Occipital lobe (tissue), 2 donors: ENCODE results near the gene WNT2B. TPM values are rescaled to one million over a fixed set of nuclear protein-coding genes. Genes with fewer than 3 reads are reported as not detected.

Source experiments
- DNase-seq: peaks from one replicate; lab custom pipeline; 2025; lab: John Stamatoyannopoulos, UW
- total RNA-seq: library from RNA; depleted of rRNA; stranded (reverse); fragments of >200 nt; gene quantifications from one replicate; pipeline ENCODE4 v1.2.3, GENCODE V29; 2014

WNT2B gene
- total RNA-seq, 1 donor from 2014 or later: 2.8 TPM

DNA sequence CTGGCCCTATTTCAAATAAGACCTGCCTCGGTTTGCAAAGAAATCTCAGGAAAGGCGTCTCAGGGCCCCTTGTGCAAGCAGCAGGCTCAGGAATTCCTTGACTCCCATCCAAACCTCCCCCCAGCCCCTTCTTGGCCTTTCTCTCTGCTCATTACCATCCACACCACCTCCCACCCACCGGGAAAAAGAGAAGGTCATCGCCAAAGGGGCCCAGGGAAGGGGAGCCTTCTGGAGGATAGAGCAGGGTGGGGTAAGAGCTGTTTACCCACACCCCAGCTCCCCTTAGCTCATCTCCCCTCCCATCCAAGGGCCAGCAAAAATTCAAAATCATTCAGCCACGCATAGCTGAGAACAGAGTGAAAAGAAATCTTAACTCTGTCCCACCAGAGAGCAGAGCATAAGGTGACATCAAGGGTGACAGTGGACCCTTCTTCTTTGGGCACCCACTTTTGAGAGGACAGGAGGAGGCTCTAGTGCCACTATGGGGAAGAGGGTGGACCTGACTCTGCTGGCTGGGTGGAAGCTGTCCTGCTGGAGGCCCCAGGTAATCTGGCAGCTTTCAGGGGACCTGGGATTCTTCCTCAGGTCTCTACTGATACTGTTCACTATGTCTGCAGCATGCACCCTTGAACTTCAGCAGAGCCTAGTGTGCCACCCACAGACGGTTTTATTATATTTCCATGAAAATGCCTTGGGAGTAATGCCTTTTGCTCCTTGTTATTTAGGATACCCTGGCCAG lies 3.9 kb upstream of the WNT2B start:
- DNase-seq: no peak

- no peak for DNase-seq
These were observed 3.4 kb upstream of the WNT2B start for GRCh38 chr1:112505400-112505785.

- DNase-seq: no peak
These were observed 2.9 kb upstream of the WNT2B start for GRCh38 chr1:112505878-112506277.

DNA sequence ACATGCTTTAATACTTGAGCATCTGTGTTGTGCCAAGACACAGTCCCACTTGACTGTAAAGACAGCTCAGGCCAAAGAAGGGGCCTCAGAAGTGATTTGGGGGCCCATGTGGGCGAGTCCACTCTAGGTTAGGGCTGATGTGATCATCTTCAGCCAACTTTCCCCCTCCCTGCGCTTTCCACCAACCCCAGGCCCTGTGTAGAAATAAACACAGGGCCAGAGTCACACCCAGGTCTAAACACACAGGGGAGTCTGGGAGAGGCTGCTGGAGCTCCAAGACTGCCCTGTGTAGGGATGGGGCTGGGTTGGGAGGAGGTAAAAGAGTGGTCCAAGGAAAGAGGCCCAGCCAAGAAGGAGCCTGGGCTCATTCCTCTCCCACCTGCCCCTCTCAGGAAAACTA lies 2.5 kb upstream of the WNT2B start:
- DNase-seq: no peak

DNA sequence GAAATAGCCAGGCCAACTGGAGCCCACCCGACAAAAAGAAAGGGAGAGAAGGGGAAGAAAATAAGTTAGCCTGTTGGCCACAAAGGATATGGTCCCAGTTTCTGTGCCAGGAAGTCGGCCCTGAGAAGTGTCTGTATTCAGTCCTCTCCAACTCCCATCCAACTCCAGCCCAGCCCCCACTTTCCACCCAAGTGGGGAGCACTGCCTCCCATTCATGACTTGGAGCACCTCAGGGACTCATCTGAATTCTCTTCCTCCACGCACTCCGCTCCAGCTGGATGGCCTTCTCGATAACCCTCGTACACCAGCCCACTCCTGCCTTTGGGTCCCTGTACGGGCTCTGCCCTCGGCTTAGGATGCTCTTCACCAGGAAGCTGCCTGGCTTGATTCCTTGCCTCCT lies 2.0 kb upstream of the WNT2B start:
- no peak for DNase-seq

DNA sequence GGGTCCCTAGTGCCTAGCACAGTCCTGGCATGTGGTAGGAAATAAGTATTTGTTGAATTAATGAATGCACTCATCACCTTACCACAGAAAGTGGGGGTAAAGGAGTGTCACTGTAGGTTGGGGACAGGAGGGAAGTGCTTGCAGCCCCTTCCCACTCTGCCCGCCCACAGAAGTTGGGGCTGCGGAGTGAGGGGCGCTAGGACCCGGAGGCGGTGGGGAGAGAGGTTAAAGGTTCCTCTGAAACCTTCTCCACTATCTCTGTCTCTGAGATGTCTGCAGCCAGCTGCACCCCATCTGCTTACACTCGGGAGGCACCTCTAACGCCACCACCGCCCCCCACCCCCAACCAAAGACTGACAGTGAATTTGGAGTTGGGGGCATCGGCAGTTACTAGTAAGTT lies 1.4 kb upstream of the WNT2B start:
- no peak for DNase-seq

DNA sequence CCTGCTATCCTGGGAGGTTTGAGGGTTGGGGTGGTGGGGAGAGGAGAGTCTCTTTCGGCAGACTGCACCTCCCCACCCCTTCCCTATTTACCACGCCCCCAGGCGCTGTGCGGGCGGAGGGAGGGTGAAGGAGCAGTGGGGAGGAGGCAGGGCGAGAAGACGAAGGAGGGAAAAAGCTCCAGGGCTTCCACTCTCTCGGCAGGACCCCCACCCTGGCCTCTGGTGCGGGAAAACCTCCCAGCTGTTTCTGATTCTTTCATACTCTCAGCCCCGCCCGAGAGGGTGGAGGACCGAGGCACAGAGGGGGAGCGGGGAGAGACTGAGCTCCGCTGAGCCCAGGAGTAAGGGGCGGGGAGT lies 866 bp upstream of the WNT2B start:
- DNase-seq: no peak

DNA sequence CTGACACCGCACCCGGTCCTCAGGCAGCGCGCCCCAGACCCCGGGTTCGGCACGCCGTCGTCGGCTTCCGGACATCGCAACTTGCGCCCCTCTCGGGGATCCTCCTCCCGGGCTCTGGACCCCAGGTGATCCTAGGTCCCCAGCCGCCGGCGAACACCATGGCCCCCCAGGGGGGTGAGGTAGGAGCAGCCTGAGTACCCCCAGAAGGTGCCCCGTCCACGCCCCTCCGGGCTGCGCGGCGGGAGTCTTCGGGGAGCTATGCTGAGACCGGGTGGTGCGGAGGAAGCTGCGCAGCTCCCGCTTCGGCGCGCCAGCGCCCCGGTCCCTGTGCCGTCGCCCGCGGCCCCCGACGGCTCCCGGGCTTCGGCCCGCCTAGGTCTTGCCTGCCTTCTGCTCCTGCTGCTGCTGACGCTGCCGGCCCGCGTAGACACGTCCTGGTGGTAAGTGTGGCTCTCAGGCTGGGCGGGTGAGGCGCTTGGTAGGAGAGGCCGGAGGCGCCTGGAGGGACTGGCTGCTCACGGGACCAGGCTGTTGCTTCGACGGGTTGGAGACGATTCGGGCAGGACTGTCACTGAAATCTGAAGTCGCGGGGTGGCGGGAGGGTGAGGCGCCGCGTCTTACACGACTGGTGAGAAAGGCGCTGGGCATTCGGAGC lies 367 bp downstream of the WNT2B start:
- no peak for DNase-seq

DNA sequence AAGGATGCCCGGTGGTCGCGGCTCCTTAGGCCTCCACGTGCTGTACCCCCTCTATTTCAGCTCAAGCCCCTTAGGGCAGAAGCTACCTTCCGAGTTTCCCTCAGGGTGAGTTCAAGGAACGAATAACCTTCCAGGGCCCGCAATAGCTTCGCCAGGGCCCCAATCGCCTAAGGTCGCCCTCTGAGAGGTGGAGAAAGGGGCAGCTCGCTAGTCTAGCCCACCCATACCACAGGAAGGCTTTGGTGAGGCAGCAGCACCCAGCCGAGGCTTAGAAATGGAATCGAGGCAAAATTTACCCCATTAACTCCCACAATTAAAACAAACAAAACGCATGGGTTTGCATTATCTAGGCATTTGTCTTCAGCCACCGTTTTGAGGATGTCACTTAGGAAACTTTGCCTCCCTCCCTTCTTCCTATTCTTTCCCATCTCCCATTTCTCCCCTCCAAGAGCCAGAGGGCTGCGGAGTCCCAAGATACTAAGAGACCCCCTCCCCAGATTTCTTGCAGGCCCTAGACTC lies 954 bp downstream of the WNT2B start:
- DNase-seq: no peak

DNA sequence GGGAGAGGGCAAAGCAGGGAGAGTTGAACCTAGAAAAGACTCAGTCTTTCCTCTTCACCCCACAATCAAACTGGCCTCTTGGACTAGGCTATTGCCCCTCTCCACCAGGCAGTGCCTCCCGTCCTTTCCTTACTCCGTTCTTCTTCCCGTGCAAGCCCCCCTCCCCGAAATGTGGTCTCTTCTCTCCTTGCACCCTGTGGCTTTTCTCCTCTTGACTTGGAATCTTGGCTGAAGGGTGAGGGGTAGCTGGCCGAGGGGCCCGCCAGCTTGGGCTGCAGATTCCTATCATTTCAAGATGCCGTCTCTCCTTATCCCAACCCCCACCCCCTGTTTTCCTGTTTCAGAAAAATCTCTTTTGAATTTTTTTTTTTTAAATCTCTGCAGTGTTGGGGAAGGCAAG lies 1.6 kb downstream of the WNT2B start:
- no peak for DNase-seq

GRCh38 chr1:112511897-112512296 lies 3.1 kb downstream of the WNT2B start:
- no peak for DNase-seq

DNA sequence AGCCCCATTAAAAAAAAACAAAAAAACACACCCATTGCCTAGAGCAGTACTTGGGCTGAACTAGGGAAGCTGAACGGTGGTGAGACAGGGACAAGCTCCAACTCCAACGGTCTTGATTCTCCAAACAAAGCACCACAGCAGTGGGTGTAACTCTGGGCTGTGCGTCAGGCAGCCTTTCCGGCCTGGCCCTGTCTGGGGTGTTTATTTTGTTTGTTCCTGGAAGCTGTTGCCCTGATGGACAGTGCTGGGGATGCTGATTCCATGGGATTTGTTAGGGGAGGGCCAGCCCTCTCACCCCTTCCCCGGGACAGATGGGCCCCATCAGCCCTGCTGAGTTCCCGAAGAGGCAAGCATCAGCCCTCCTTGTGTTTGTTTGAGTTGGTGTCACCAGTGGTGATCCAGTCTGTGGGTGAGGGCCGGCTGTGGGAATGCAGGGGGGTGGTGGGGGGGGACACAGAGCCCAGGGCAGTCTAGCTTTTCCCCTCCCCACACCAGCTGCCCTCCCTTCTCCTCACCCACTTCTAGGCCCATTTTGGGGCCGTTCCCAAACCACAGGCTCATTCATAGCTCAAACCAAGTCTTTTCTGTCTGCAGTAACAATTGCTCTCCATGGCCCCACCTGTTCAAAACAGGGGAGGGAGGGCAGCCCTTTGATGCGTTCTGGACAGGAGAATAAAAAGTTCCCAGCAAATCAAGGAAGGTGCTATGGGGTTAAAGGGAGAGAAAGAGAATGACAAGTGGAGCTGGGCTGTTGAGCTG lies 4.5 kb downstream of the WNT2B start:
- DNase-seq: no peak

GRCh38 chr1:112514901-112515300 lies 6.1 kb downstream of the WNT2B start:
- DNase-seq: no peak

DNA sequence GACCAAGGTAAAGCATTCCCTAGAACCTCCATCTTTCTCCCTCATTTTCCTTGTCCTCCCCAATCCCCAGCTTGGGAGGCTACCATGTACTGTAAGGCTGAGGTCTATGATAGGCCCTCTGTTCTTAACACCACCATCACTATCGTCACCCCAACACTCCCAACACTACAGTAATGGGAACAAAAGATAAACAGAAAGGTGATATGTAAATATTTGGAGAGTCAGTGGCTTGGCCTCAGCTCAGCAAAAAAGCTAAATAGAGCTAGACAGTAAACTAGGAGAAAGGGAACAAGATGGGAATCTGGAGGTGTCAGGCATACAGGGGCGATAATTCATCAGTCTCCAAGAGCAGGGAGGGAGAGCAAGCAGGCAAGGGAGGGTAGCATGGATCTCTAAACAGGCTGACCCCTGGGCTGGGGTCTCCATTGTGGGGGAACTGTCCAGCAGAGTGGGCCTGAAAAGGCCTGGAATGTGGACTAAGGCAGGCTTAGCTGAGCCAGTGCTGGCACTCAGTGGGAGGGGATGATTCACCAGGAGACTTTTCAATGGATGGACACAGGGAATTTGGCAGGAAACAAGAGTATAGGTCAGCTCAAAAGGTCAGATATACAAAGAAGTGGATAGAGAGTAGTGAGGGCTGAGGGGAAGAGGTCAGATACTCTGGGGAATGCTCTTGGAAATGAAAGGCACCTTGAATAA lies 6.7 kb downstream of the WNT2B start:
- no peak for DNase-seq

DNA sequence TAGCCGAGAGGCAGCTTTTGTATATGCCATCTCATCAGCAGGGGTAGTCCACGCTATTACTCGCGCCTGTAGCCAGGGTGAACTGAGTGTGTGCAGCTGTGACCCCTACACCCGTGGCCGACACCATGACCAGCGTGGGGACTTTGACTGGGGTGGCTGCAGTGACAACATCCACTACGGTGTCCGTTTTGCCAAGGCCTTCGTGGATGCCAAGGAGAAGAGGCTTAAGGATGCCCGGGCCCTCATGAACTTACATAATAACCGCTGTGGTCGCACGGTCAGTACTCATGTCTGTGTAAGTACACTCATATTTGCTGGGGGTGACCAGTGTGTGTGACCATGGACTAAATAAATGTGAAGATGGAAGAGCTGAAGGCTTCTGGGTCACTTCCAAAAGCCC lies 7.4 kb downstream of the WNT2B start:
- no peak for DNase-seq

- no peak for DNase-seq
These were observed 8.5 kb downstream of the WNT2B start for GRCh38 chr1:112517231-112517630.

DNA sequence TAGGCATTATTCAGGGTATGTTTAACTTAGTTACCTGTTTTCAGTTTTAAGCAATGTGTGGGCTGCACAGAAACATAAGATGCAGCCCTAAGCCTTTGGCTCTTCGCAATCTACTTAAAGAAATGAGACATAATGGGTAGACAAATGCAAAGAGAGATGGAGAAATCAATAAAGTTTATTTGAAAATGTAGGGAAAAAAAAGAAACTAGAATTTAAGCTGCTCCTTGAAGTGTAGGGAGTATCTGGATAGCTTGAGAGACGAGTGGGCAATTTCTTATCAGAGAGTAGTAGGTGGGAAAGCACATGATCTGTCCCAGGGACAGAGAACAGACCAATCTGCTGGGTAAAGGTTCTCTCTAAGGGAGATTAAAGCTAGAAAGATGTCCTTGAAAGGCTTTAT lies 8.9 kb downstream of the WNT2B start:
- no peak for DNase-seq

DNA sequence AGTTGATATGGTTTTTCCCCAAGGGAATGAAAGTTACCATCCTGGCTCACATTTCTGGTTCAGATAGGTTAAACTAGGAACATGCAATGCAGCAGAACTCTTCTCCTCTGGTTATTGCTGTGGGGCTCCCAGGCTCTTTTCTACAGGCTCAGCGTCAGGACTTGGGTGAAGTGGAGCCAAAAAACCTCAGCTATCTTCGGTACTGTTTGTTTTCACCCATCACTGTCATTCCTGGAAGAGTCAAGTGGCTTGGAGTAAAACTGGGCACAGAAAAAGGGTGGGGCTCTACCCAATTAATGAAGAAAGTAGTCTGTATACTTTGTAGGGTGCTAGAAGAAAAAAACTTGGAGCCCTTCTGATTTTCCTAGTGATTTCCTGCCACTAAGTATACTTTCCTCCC lies 9.4 kb downstream of the WNT2B start:
- DNase-seq: no peak

- no peak for DNase-seq
These were observed 11.4 kb downstream of the WNT2B start for GRCh38 chr1:112520166-112520565.

- DNase-seq: no peak
These were observed 13.9 kb downstream of the WNT2B start for GRCh38 chr1:112522621-112523020.

DNA sequence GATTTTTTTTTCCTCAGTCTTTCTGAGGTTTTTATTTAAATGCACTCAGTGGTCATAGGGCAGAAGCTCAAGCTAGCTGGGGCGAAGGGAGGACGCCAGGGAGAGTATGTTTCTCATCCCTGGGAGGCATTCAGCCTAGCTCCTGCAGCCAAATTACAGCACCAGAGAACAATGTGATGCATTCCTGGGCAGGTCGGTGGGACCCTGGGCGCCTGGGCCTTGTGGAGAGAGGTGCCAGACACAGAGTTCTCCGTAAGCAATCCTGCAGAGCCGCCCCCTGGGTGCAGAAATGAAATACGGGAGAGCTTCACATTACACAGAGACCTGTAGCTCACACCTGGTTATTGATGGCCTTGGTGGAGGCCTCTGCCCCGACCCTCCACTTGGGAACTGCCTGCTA lies 15.5 kb downstream of the WNT2B start:
- no peak for DNase-seq

DNA sequence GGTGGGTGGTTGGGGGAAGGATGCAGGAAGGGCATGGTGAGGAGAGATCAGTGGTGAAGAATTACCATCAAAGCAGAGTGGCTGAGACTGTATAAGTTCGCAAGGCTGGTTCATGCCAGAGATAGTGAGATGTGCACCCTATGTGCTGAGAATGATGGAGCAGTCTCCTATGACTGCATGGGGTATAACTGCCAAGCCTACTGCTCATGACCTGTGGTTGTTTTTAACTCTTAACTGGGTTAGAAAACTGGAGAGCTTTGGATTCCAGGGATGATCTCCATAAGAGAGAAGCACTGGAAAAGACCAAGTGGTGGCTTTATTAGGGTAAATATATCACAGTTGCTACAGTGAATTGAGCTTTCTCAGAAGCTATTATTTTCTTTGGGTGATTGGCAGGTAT lies 16.2 kb downstream of the WNT2B start:
- no peak for DNase-seq
